SJSA1 (cell line): ENCODE measurements around the gene CEND1. TPM values are rescaled to one million over a fixed set of nuclear protein-coding genes. Genes with fewer than 3 reads are reported as not detected.

Experiments
- DNase-seq, 2 experiments: peaks; one replicate each; pipeline ENCODE4 v3.0.0-alpha.2; 2015 to 2020; ENCODE audit warnings: low spot score in 2 of 2, low read depth in 1 of 2
- H3K27ac ChIP-seq: fragments of 250-450 bp; sonication (Bioruptor Pico); 2 replicates; pipeline ENCODE4 v1.5.1; 2020; ENCODE audit warnings: mild to moderate bottlenecking, moderate library complexity
- H3K27me3 ChIP-seq: fragments of 250-450 bp; sonication (Bioruptor Pico); replicated peaks from 2 replicates; pipeline ENCODE4 v1.5.1; 2020; ENCODE audit warnings: mild to moderate bottlenecking, moderate library complexity
- H3K36me3 ChIP-seq: fragments of 250-450 bp; sonication (Bioruptor Pico); 2 replicates; pipeline ENCODE4 v1.5.1; 2020; ENCODE audit warnings: mild to moderate bottlenecking
- H3K4me1 ChIP-seq: fragments of 250-450 bp; sonication (Bioruptor Pico); replicated peaks from 2 replicates; pipeline ENCODE4 v1.6.1; 2021; ENCODE audit warnings: mild to moderate bottlenecking
- H3K4me3 ChIP-seq: fragments of 250-450 bp; sonication (Bioruptor Pico); 2 replicates; pipeline ENCODE4 v1.5.1; 2020; ENCODE audit warnings: mild to moderate bottlenecking
- H3K9me3 ChIP-seq: fragments of 250-450 bp; sonication (Bioruptor Pico); replicated peaks from 2 replicates; pipeline ENCODE4 v1.5.1; 2020; ENCODE audit warnings: mild to moderate bottlenecking
- total RNA-seq: library from RNA; depleted of rRNA; stranded (reverse); fragments of >200 nt; shearing (Covaris generic); gene quantifications from 2 replicates; pipeline ENCODE4 v1.2.3, GENCODE V29; 2014

CEND1 gene
- total RNA-seq, 1 experiment from 2014 or later = 0.21 TPM

DNA sequence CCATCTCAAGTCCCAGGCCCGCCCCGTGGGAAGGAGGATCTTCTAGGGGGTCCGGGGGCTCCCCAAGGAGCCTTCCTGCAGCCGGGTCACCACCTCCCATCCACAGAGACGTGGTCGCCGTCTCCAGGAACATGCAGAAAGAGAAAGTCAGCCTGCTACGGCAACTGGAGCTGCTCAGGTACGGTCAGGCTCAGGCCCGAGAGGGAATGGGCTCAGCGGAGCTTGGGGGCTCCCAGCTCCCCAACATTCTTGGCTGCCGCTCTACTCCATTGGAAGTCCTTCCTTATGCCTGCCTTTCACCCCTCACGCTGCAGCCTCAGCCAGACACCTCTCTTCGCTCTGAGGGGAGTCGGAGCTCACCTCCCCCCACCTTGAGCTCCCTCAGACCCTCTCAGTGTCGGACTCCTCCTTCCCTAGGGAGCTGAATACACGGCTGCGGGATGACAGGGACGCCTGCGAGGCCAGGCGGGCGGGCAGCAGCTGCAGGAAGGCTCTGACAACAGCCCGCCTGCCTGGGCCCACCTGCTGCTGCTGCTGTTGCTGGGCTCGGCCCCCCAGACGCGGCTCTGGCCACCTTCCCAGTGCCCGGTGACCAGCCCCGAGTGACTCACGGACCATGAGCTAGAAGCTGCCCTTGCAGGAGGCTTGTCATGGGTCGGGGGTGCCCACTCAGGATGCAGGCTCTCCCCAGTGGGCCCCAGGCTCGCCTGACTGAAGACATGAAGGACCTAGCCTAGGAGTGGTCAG, 41.4 kb upstream of the CEND1 start:
- peaks cover 47% of the 10 kb centered on the region for H3K4me1 ChIP-seq
- H3K9me3 ChIP-seq = no peaks in the 10 kb centered on the region
- H3K27me3 ChIP-seq = peaks cover 22% of the 10 kb centered on the region
- H3K4me3 ChIP-seq = no peak overlapping the region
- no peak for DNase-seq
- peaks cover 7% of the 10 kb centered on the region for H3K36me3 ChIP-seq
- H3K27ac ChIP-seq = no peak overlapping the region

DNA sequence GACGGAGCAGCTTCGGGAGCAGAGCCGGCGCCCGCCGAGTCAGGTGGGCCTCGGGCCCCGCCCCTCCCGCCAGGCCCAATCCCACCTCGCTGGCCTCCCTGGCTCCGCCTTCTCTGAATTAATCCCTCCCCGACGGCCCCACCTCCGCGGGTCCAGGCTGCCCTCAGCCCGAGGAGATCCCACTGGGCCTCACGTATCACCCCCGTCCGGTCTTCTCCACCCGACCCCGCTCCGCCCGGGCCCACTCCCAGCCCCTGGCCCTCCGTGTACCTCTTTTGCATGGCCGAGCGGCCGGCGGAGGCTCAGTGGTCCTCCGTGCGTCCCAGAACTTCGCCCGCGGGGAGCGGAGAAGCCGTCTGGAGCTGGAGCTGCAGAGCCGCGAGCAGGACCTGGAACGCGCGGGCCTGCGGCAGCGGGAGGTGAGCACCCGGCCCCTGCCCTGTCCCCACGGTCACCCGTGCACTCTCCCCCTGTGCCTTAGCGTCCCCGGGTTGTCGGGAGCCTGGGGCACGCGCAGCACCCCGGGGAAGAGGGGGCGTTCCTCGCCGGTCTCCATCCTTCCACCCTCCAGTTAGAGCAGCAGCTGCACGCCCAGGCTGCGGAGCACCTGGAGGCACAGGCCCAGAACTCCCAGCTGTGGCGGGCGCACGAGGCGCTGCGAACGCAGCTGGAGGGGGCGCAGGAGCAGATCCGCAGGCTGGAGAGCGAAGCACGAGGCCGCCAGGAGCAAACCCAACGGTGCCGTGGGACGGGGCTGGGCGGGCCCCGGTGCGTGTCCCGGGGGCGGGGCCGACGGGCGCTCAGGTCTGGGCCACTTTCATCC, 40.6 kb upstream of the CEND1 start:
- Histone ChIP-seq H3K36me3 (0 out of 2 replicates have a peak, but pooled peaks cover 5% of the 10 kb centered on the region), H3K27ac (no peak overlapping the region), H3K9me3 (no peaks in the 10 kb centered on the region), H3K4me3 (no peak overlapping the region; the same call in 1 of the 2 replicates), H3K4me1 (peaks cover 47% of the 10 kb centered on the region), H3K27me3 (peaks cover 22% of the 10 kb centered on the region)
- DNase-seq = no peak

DNA sequence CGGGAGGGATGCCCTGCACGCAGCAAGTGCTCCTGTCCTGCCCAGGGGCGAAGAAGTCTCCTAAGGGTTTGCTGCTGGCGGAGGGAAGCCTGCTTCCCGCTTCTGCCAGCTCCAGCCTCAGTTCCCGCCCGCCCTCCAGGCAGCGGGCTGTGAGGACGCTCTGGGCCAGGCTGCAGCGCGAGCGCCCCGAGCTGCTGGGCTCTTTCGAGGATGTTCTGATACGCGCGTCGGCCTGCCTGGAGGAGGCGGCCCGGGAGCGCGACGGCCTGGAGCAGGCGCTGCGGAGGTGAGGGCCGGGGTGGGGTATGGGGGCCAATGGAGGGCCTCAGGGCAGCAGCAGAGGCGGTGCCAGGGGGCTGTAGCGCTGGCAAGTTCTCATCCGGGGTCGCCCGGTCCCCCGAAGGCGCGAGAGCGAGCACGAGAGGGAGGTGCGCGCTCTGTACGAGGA, 40.0 kb upstream of the CEND1 start:
- H3K4me3 ChIP-seq = no peak overlapping the region; the same call in 1 of the 2 replicates
- no peak for DNase-seq
- H3K36me3 ChIP-seq = 0 out of 2 replicates have a peak, but pooled peaks cover 5% of the 10 kb centered on the region
- H3K9me3 ChIP-seq = no peaks in the 10 kb centered on the region
- H3K27ac ChIP-seq = no peak overlapping the region
- H3K4me1 ChIP-seq = peaks cover 42% of the 10 kb centered on the region
- peaks cover 22% of the 10 kb centered on the region for H3K27me3 ChIP-seq

DNA sequence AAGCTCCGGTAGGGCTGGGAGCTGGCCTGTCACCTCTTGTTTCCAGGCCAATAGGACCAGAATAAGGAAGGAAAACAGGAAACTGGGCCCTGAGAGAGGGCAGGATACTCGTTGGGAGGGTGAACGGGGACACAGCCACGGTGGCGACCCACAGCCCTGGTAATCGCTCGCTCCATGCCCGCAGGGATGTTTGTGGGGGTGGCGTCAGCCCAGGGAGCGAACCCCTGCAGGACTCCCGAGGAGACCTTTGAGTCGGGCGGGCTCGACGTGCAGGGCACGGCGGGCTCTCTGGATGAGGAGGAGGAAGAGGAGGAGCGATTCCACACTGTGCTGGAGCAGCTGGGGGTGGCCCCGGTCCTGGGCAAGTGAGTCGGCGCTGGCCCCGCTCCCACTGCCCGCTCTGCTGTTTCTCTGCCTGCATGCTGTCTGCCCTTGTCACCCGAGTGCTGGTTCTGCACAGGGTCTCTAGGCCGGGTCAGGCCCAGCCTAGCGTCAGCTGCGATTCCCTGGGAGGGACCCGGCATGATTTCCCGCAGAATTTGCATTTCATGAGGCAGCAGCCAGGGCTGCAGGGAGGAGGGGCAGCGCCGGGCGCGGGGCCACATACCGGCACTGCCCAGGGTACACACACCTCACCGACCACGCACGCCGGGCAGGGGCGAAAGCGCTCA, 39.4 kb upstream of the CEND1 start:
- 0 out of 2 replicates have a peak, but pooled peaks cover 5% of the 10 kb centered on the region for H3K36me3 ChIP-seq
- peaks cover 22% of the 10 kb centered on the region for H3K27me3 ChIP-seq
- peaks cover 36% of the 10 kb centered on the region for H3K4me1 ChIP-seq
- no peak overlapping the region for H3K27ac ChIP-seq
- no peaks in the 10 kb centered on the region for H3K9me3 ChIP-seq
- no peak overlapping the region for H3K4me3 ChIP-seq
- DNase-seq = no peak

DNA sequence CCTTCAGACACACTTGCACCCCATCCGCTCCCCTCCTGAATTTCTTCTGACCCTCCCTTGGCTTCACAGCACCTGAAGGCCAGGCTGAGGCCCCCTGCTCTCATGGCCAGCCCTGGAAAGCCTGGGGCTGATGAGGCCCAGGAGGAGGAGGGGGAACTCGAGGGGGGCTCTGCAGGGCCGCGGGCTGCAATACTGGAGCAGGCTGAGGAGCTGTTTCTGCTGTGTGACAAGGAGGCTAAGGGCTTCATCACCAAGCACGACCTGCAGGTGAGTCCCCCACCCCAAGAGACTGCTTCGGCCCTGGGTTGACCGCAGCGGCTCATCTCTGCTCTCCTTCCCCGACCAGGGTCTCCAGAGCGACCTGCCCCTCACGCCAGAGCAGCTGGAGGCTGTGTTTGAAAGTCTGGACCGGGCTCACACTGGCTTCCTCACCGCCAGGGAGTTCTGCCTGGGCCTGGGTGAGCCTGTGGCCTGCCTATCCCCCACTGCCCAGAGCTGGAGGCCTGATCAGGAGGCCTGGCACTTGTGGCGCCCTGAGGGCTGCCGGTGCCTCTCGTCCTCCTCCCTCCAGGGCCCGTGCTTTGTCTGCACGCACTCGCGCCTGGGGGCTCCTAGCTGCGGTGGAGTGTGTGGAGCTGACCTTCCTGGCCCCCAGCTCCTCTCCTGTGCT, 38.8 kb upstream of the CEND1 start:
- Histone ChIP-seq H3K27me3 (peaks cover 22% of the 10 kb centered on the region), H3K4me1 (peaks cover 29% of the 10 kb centered on the region), H3K4me3 (no peak overlapping the region), H3K27ac (no peak overlapping the region), H3K36me3 (0 out of 2 replicates have a peak, but pooled peaks cover 2% of the 10 kb centered on the region), H3K9me3 (no peaks in the 10 kb centered on the region)
- no peak for DNase-seq

DNA sequence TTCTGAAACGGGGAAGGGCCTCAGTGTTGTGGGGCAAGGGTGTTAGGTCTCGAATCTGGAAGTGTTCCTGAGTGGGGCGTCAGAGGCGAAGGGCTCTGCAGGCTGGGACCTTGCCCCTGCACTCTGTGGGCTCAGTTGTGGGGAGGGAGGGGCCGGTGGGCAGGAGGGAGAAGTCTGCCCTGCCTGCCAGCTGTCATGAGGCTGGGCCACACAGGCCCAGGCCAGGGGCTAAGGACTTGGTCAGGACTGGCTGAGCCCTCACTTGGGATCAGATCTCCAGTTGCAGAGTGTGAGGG, 38.0 kb upstream of the CEND1 start, which contains the start of gene CRACR2B:
Gene CRACR2B, plus strand, starts transcription at position 23 of the 296 bp plus-strand sequence. CDS start 689 bp downstream, outside the sequence.
- no peak for DNase-seq
- H3K4me3 ChIP-seq = no peak within 1 kb of the TSS
- H3K27ac ChIP-seq = no peak within 1 kb of the TSS
- H3K27me3 ChIP-seq = peaks cover 22% of the 10 kb centered on the region
- no peaks in the 10 kb centered on the region for H3K36me3 ChIP-seq
- H3K9me3 ChIP-seq = no peaks in the 10 kb centered on the region
- peaks cover 27% of the 10 kb centered on the region for H3K4me1 ChIP-seq

DNA sequence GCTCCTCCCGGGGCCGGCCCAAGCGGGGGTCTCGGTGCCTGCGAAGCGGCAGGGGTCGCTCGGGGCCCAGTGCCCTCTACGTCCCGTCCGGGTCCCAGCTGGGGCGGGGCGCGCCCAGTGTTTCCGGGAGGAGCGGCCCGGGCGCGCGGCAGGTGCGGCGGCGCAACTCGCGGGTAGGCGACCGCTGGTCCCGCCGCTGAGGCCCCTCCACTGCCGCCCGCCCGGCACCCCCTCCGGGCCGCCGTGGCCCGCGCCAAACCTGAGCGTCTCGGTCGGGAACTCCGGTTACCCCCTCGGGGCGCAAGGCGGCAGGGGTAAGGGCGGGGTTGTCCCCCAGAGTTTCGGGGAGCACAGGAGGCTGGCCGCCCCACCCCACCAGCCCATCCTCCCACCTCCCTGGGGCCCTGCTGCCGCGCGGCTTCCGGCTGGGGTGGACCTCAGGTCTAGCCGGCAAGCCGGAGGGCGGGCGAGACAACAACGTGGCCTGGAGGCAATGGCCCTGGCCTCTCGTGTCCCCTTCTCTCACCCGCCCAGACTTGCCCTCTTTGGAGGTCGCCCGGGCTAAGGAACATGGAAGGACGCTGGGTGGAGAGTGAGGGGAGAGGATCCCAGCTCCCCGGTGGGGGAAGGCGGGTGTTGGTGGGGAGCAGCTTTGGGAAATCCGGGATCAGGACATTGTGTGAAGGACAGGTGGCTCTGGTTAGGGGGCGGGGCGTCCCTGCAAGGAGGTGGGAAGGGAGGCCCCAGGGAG, 37.4 kb upstream of the CEND1 start:
- no peaks in the 10 kb centered on the region for H3K36me3 ChIP-seq
- H3K27me3 ChIP-seq = peaks cover 22% of the 10 kb centered on the region
- no peak for DNase-seq
- H3K27ac ChIP-seq = no peak overlapping the region
- no peak overlapping the region for H3K4me3 ChIP-seq
- H3K9me3 ChIP-seq = no peaks in the 10 kb centered on the region
- peaks cover 23% of the 10 kb centered on the region for H3K4me1 ChIP-seq

DNA sequence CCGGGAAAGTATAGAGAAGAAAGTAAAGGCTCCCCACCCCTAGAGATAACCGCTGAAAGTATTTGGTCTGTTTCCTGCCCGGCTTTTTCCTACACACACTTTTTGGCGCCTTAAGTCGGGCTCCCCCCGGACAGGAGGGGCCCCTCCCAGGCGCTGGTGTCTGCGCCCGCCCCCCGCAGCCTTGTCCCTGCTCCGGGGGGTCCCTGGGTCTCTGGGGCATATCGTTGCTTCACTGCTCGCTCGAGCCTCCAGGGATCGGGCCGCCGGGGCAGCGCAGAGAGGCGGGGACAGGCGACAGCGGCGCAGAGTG, 36.9 kb upstream of the CEND1 start:
- DNase-seq = no peak
- no peak overlapping the region for H3K4me3 ChIP-seq
- no peak overlapping the region for H3K27ac ChIP-seq
- peaks cover 18% of the 10 kb centered on the region for H3K4me1 ChIP-seq
- H3K27me3 ChIP-seq = peaks cover 22% of the 10 kb centered on the region
- no peaks in the 10 kb centered on the region for H3K36me3 ChIP-seq
- no peaks in the 10 kb centered on the region for H3K9me3 ChIP-seq

DNA sequence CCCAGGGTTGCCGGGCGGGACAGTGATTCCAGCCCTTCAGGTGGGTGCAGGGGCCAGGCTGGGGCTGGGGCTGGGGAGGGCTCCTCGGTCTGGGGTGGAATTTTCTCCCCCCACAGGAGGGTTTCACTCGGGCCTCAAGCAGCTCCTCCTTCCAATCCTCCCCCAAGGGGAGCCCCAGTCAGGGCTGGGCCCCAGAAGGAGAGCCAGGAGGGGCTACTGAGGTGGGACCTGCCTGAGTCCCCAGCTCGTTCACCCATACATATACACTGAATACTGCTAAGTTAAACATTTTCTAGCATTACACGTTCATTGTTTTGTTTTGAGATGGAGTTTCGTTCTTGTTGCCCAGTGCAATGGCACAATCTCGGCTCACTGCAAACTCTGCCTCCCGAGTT, 36.3 kb upstream of the CEND1 start:
- DNase-seq = no peak
- Histone ChIP-seq H3K4me3 (no peak overlapping the region), H3K4me1 (peaks cover 18% of the 10 kb centered on the region), H3K27ac (no peak overlapping the region), H3K36me3 (no peaks in the 10 kb centered on the region), H3K9me3 (no peaks in the 10 kb centered on the region), H3K27me3 (peaks cover 22% of the 10 kb centered on the region)

DNA sequence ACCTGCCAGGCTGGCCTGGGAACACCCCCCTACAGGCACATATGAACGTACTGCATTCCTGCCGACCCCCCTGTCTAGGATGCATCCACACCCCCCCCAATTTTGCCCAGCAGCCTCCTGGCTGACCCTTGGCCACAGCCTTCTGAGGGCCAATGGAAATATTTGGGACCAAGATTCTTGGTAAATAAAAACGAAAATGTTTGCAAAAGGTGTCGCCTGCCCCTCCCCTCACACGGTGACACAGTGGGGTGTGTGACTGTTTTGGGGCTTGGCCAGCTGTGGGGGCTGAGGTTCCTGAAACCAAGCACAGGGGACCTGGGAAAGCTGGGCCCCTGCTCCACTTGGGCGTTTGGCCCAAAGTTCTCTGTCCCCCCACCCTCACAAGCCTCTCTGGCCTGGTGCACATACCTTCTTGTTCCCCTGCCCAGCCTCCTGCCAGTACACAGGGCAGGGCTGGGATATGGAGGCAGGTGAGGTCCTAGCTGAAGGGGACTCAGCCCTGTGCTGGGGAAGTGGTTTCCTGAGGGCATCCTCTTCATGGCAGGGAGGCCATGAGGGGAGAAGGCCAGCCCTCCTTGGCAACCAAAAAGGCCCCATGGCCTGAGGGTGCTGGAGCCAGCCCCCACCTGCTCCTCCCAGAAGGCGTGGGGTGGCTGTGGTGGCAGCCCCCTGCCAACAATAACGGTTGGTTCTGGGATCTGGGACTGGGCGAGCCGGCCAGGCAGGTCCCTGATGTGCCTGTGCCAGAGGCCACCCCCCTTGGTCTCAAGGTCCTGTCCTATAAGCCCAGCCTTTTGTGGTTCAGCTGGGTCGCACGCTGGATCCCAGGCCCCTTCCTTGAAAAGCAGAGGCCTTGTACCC, 35.7 kb upstream of the CEND1 start:
- H3K4me1 ChIP-seq = peaks cover 21% of the 10 kb centered on the region
- H3K27ac ChIP-seq = no peak overlapping the region
- peaks cover 18% of the 10 kb centered on the region for H3K27me3 ChIP-seq
- H3K4me3 ChIP-seq = no peak overlapping the region
- H3K36me3 ChIP-seq = no peaks in the 10 kb centered on the region
- no peak for DNase-seq
- no peaks in the 10 kb centered on the region for H3K9me3 ChIP-seq

DNA sequence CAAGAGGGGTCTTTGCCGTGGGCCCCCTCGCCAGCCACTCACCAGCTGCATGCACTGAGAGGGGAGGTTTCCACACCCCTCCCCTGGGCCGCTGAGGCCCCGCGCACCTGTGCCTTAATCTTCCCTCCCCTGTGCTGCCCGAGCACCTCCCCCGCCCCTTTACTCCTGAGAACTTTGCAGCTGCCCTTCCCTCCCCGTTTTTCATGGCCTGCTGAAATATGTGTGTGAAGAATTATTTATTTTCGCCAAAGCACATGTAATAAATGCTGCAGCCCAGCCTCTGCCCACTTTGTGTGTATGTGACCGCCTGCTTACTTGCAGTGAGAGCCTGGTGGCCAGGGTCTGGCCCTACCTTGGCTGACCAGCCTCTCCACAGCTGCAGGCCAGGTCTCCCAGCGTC, 35.1 kb upstream of the CEND1 start:
- Histone ChIP-seq H3K27ac (no peak overlapping the region), H3K9me3 (no peaks in the 10 kb centered on the region), H3K4me3 (no peak overlapping the region), H3K27me3 (peaks cover 11% of the 10 kb centered on the region), H3K36me3 (no peaks in the 10 kb centered on the region), H3K4me1 (peaks cover 20% of the 10 kb centered on the region)
- no peak for DNase-seq

DNA sequence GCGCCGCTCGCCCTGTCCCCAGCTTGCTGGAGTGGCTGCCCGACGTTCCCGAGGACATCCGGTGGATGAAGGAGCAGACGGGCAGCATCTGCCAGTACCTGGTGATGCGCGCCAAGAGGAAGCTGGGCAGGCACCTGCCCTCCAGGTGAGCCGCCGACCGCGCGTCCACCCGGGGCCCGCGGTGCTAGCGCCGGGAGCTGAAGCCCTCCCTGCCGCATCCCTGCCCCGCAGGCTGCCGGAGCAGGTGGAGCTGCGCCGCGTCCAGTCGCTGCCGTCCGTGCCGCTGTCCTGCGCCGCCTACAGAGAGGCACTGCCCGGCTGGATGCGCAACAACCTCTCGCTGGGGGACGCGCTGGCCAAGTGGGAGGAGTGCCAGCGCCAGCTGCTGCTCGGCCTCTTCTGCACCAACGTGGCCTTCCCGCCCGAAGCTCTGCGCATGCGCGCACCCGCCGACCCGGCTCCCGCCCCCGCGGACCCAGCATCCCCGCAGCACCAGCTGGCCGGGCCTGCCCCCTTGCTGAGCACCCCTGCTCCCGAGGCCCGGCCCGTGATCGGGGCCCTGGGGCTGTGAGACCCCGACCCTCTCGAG, 34.5 kb upstream of the CEND1 start:
- peaks cover 6% of the 10 kb centered on the region for H3K27me3 ChIP-seq
- no peak overlapping the region for H3K4me3 ChIP-seq
- no peak for DNase-seq
- no peaks in the 10 kb centered on the region for H3K9me3 ChIP-seq
- no peak overlapping the region for H3K27ac ChIP-seq
- no peaks in the 10 kb centered on the region for H3K36me3 ChIP-seq
- H3K4me1 ChIP-seq = peaks cover 15% of the 10 kb centered on the region
